GM19351 (cell line): Measurements from ENCODE around the gene PHKB.

Experiments used
- ATAC-seq: cut with Tn5 transposase; IDR thresholded peaks from one replicate; pipeline ENCODE4 v1.9.1; 2021; ENCODE audit warnings: mild to moderate bottlenecking, moderate library complexity; ENCODE audit not compliant: unreplicated experiment

PHKB gene

DNA sequence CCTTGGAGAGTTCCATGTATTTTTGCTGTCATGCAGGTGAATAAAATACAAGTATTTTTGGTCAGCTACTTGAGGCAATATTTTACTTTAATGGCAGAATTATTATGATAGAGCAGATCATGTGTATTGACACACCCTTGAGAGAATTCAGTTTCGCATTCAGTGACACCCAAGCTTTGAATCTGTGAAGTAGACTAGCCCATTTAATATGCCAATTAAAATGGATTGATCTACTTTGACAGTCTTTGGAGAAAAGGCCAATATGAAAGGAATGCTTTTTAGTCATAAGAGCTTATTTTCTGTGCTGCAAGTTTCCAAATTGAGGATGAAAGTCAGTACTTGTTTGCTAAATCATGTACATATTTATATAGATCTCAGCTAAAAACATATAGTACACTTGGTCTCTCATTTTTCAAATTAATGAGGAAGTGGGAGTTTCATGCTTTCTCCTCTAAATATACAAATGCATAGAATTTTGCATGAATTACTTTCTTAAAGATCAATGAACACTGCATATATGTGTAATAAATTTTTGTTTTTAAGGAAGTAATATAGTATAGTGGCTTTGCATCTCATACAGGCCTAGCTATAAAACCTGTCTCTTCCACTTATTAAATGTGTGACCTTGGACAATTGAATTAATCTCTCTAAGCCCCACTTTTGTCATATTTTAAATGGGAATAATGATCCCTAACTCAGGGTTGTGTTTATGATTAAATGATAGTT lies 161.5 kb downstream of the PHKB start:
- no peak for ATAC-seq

GRCh38 chr16:47624563-47624962 lies 163.4 kb downstream of the PHKB start:
- no peak for ATAC-seq

DNA sequence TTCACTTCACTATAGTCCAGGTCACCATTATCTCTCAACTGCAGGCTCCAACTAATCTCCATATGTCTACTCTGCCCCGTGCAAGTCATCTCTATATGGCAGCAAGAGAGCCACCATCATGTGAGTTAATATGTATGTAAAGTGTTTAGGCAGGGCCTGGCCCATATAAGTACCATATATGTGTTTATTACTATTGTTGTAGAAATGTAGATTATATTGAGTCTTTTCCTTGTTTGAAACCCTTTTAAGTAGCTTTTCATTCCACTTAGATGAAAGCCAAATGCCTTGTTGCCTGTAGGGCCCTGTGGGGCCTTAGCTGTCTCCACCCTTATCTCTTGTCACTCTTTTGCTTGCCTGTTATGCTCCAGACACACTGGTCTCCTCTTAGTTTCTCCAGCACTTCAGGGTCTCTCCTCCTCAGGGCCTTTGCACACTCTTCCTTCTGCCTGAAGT lies 164.0 kb downstream of the PHKB start:
- ATAC-seq: no peak

DNA sequence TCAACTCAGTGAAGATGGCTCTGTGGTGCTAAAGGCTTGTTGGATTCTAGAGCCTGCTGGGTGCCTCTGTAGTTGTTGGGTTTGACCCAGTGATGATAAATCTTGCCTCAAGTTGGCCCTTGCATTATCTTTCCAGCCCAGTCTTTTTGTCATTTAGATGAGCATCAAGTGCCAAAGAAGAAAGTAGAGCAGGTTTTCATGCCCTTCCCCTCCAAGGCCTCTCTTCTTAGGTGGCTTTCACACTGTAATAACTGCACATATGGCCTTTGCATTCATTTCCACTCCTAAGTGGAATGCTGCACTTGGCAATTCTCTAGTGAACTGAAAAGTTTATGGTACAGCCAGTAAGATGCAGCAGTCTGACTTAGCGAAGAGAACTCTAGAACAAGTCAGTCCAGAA lies 165.1 kb downstream of the PHKB start:
- no peak for ATAC-seq

DNA sequence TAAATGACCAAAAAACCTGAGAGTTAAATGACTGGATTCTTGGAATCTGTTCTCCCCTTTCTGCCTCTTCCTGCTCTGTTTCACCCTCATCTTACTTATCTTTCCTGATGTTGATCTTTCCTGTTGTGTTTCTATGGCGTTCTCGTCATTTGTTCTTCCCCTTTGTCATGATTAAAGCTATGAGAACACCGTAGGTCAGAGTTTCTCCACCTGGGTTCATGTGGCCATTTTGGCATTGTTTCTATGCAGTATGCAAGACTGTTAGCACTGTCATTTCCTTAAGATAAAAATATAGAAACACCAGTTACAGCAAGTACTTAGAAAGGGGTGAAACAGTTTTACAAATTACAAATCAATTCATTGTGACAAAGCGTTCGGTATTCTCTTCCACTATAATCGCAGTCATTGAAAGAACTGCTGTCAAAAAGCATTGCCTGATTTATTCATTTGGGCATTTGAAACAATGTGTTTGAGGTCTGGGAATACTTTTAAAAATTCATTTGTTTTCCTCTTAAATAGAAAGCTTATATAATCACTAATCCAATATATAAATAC lies 166.0 kb downstream of the PHKB start:
- ATAC-seq: no peak

DNA sequence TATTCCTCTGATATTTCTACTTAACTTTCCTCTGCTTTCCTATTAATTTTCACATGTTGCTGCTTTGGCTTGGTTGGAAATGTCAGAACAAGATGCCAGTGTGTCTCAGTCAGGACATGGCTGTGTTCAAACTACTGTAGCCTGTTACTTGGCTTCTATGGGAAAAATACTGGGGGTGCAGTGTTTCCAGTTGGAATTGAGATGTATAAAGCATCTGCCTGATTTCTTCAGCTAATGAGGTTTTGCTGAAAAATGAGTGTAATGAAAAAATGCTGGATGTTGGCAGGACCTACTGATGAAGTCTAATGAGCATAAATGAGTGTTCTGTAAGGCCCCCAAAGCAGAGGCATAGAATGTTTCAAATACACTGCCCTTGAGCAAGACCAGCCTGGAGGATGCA lies 166.6 kb downstream of the PHKB start:
- no peak for ATAC-seq

GRCh38 chr16:47631131-47631530 lies 170.0 kb downstream of the PHKB start:
- no peak for ATAC-seq

- ATAC-seq: no peak
Measured at GRCh38 chr16:47634126-47634525, 173.0 kb downstream of the PHKB start.

DNA sequence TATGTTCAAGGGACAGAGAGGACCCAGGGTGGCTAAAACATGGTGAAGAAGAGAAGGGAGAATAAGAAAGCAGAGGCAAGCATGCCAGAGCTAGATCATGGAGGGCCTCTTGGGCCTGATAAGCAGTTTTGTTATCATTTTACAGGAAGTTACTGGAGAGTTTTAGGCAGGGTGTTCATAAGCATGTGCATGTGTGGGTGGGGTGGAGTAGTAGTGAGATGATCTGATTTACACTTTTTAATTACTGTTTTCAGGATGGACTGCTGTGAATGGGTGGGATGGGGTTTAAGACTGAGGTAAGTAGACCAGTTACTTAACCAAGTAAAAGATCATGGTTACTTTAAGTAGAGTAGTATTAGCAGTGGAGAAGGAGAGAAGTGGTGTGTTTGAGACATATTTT lies 173.6 kb downstream of the PHKB start:
- ATAC-seq: no peak

DNA sequence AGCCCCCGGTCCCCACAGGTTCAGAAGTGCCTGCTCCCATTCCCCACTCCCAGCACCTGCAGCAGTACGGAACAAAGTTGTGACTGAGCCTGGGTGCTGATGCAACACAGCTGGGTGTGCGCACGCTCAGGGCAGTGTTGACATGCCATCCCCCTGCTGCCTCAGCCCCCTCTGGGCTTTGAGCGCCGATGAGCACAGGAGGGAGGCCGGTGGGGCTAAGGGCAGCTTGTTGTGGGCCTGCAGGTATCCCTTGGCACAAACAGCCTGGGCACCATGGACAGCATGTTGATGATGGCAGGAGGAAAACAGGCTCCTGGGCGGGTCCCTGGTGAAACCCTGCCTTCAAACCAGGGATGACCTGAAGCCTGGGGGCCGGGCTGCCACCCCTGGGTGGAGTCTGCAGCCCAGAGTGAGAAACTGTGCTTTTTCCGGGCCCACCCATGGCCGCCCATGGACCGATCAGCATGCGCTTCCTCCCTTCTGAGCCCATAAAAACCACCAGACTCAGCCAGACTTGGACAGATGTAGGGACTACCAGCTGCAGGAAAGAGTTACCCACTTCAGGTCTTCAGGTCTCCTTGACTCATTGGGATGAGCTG lies 175.5 kb downstream of the PHKB start:
- no peak for ATAC-seq

GRCh38 chr16:47638175-47638574 lies 177.0 kb downstream of the PHKB start:
- ATAC-seq: no peak

DNA sequence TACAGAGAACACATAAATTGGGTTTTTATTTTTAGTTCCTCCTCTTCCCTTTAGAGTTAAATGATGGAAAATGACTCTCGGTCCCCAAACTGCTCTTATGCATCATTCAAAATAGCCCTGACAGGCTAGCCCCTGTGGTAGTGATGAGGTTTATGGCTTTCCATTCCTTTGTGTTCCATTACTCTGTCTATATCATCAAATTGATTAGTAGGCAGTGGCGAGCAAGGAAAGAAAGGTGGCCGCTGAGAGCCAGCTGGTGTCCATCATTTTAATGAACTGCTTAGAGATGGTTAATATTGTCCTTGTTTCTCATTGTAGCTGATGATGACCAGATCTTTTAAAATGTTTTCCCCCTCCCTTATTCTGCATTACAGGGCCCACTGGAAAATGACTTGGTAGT lies 179.5 kb downstream of the PHKB start:
- no peak for ATAC-seq

- no peak for ATAC-seq
Measured at GRCh38 chr16:47643323-47644000, 182.3 kb downstream of the PHKB start.

DNA sequence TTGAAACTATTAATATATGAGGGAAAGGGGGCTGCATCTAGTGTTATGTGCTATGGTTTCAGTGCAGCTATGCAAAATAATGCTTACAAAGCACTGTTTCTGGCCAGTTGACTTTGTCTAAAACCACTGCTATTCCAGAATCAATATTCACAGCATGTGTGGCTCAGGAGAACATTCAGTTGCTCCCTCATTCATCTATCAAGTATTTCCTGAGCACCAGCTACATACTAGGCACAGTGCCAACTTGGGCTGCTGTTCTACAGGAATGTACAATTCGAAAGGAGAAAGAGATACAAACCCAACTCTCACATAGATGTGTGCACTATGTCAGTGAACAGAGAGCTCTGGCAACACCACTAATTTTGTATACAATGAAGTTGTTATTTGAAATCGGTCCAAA lies 183.0 kb downstream of the PHKB start:
- ATAC-seq: no peak

- no peak for ATAC-seq
Measured at GRCh38 chr16:47644661-47645060, 183.5 kb downstream of the PHKB start.

GRCh38 chr16:47646914-47647313 lies 185.8 kb downstream of the PHKB start:
- no peak for ATAC-seq

DNA sequence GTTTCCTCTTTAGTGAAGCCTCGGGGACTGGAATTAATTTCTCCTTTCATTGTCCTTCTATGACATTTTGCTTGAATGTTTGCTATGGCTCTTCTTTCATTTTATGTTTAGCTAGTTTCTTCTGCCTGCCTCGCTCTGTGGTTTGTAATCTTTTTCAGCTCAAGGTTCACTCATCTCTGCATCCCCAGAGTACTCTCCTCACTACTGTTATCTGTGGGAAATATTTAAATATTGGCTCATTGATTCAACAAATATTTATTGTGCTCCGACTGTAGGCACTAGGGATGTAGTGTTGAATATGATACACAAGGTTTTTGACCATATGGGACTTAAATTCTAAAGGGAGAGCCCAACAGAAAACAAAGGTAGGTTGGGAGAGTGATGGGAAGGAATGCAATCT lies 195.9 kb downstream of the PHKB start:
- no peak for ATAC-seq

- no peak for ATAC-seq
Measured at GRCh38 chr16:47657977-47658376, 196.8 kb downstream of the PHKB start.

DNA sequence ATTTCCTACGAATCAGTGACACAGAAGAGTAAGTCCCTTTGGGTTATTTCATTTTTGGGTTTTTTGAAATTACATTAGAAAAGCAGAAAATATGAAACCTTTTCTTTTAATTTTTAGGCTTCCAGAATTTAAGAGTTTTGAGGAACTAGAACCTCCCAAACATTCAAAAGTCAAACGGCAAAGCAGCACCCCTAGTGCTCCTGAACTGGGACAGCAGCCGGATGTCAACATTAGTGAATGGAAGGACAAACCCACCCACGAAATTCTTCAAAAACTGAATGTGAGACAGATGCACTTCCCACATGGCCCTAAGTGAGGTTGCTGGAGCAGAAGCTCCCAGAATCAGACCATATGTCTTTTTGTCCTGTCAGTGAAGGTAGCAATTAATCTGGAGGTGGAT lies 199.4 kb downstream of the PHKB start:
- ATAC-seq: no peak

- no peak for ATAC-seq
Measured at GRCh38 chr16:47664653-47665325, 203.7 kb downstream of the PHKB start.

DNA sequence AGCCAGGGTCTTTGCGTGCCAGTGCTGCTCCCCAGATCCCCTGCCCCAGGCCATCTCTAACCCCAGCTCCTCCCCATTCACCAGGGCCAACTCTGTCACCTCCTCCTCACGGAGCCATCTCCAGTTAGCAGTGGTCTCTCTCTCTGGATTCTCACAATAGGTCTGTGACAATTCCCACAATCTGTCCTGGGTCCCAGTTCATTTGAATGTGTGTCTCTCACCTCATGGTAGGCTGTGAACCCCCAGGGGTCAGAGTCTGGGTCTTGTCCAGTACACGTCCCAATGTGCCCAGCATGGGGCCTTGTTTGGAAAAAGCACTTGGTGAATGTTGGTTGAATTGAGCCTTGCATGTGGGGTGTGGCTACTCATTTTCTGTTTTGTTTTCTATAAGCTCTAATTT lies 205.3 kb downstream of the PHKB start:
- ATAC-seq: no peak
